Measurements from ENCODE around the gene NEURL1B.

Gene NEURL1B

GRCh38 chr5:172736508-172737135 is 95.6 kb downstream of the NEURL1B start:
- DNase-seq, result no peak

- DNase-seq, result no peak
Observed at GRCh38 chr5:172739375-172739774, 98.3 kb downstream of the NEURL1B start.

GRCh38 chr5:172740428-172741205 is 99.6 kb downstream of the NEURL1B start:
- no peak for DNase-seq

Measured in activated CD4-positive, alpha-beta T cell treated with anti-CD3 and anti-CD28 coated beads, Interleukin-2, Interleukin-6, amounts not matched to agents 100 ng/mL and 50 ng/mL, durations not matched to agents 16 hours and 8 hours (primary cell).